GM19240 (cell line): Measurements from ENCODE around the gene FLRT2.

Experiments used
- DNase-seq: peaks from one replicate; pipeline ENCODE4 v3.0.0; 2011; ENCODE audit warnings: low spot score; ENCODE audit not compliant: insufficient read length

Gene FLRT2

DNA sequence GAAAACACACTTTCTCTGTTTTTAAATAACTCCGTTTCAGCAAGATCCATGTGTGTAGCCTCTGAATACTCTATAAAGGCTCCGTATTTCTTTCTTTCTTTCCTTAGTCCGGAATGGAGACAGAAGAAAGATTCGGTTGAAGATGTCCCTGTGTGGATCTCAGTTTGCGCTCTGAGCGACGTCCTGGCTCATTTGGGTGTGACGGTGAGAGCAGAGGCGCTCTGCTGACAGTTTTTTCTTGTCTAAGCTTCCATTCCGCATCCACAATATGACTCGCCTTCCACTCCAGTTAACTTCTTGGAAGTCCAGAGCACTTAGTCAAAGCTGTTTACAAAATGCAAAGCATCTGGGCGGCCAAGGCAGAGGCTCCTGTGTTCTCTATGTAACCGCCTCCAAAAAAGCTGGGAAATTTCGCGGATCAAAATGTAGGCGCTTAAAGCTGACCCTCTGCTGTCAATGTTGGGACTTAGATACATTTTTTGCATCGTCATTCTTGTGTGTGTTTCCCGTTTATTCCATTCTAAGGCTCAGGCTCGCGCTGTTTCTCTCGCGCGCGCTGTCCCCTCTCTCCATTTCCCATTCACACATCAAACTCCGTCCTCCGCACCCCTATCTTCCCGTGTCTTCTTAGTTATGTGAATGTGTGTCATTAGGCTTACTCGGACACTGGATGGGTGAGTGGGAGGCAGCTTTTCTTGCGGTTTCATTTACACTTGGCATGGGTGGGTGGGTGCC lies 880 bp upstream of the FLRT2 start:
- no peak for DNase-seq

GRCh38 chr14:85530626-85531025 lies 682 bp downstream of the FLRT2 start:
- DNase-seq, result no peak

DNA sequence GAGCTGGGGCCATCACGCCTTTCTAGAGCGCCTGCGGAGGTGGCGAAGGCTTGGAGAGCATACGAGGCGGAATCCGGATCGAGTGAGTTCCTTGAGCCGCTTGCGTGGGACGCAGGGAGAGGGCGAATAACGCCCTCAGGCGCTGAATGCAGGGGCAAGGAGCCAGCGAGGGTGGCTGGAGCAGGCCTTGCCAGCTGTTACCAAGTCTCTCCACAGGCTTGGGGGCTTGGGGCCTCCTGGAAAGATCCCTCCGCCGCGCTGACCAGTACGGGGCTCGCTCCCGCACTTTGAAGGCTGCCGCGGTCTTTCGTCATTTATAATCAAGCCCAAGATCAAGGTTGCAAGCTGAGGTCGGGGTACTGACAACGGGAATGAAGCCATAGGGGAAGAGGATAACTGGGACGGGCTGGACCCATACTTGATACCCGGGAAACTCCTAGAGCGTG lies 1.2 kb downstream of the FLRT2 start:
- no peak for DNase-seq

GRCh38 chr14:85531587-85532373 lies 1.8 kb downstream of the FLRT2 start:
- DNase-seq, result no peak

DNA sequence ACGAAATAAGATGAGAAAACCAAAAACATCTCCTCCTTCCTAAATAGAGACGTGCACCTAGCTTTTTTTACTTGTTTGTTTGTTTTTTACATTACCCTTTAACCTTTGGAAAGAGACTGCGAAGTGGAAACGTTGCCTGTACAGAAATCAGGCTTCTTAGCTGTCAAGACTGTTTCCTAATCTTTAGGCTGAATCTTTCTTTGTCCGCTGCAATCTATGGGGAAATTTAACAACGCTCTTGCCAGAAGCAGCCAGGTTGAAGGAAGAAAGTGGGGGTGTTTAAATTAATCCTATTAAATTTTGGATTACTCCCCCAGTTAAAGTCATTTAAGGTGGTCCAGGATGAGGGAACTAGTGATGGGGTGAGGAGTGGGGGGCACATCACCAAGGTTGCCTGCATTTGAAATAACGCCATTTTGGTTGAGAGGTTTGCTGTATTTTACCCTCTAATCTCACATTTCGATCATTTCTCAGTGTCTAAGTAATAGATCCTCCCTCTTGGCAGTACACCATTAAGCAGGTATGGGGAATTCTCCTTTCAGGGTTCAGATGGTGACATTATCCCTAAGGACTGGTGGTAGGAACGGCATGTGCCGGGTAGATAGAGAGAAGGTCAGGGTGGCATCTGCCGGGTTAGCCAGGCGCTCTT lies 2.6 kb downstream of the FLRT2 start:
- DNase-seq, result no peak

GRCh38 chr14:85533023-85533860 lies 3.3 kb downstream of the FLRT2 start:
- DNase-seq, result no peak

- no peak for DNase-seq
Measured at GRCh38 chr14:85533861-85534291, 3.9 kb downstream of the FLRT2 start.

- no peak for DNase-seq
Measured at GRCh38 chr14:85534458-85535293, 4.7 kb downstream of the FLRT2 start.

- DNase-seq, result no peak
Measured at GRCh38 chr14:85535321-85535720, 5.4 kb downstream of the FLRT2 start.

GRCh38 chr14:85535991-85536832 lies 6.3 kb downstream of the FLRT2 start:
- DNase-seq, result no peak

DNA sequence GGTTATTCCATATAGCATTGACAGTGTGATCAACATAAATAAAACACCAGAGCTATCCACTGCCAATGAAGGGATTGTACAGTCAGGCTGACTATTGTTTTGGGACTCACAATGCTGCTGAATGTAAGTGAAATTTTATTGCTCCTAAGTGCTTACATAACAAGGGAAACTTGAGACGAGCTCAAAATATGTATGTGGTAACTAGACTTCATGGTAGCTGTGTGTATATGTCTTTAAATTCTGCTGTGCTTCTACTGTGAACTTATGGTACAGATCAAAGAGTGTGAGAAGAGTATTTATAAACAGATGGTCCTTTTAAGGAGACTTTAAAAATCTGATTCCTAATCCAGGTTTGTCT lies 6.9 kb downstream of the FLRT2 start:
- no peak for DNase-seq

GRCh38 chr14:85537526-85537925 lies 7.6 kb downstream of the FLRT2 start:
- no peak for DNase-seq

DNA sequence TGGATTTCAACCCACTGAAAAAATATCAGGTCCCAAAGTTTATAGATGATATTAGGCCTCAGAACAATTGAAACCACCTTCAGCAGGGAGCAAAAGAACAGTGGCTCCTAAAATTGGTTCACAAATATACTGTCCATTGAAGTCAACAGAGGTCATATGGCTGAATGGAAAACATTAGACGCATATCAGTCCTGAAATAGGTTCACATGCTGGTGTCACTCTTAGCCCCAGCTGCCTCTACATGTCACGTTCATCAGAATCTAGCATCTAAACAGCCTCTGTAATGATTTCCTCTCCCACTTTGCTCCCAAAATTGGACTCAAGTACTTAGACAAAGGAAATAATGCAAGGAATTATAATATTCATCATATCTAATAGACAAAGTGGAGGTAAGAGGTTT lies 8.7 kb downstream of the FLRT2 start:
- no peak for DNase-seq

DNA sequence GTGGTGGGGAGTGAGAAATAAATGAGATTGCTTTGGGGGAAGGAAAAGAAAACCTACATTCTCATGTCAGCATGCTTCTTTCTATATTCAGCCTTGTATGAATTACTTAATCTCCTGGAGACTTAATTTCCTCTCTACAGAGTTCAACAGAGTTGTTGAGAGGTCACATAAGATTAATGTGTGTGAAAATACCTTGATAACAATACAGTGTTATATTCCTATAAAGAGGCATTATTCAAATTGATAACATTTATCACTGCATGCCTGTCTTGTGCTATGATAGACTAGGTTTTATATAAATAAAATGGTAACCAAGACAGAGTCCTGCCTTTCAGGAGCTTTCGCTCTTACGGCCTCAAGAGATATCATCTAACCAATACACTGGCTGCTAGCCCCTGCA lies 9.6 kb downstream of the FLRT2 start:
- no peak for DNase-seq

- DNase-seq, result no peak
Measured at GRCh38 chr14:85542623-85543022, 12.7 kb downstream of the FLRT2 start.

DNA sequence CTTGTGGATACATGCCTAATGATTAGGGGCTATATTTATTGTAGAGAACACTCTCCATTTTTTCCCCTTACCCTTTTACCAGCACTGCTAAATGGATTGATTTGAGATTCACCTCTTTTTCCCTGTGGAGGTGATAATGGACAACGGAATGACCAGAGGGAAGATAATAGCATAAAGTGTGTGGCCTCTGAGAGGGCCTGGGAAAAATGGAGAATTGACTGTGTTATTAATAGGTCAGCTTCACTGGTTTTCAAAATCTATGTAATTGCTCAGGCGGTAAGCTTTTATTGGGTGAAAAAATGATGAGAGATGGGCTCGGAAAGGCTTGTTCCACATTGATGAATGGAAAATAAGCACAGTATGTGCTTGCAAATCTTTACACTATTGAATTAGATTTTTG lies 15.8 kb downstream of the FLRT2 start:
- no peak for DNase-seq

DNA sequence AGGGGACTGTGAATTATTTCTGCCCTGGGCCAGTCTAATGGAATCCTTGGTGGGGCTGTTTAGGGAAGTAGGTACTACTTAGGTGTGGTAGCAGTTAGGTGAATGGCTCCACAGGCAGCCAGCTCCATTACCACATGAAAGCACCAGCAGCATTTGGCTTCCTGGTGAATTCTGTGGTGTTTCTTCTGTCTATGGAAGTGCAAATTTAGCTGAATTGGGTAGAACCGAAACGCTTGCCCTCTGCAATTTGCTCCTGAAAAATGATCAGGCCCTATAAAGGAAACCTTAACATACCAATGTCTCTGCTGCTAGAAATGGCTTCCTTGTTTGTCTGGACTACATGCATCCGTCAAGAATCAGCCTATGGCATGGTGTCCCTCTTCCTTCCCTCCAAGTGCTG lies 16.4 kb downstream of the FLRT2 start:
- no peak for DNase-seq

DNA sequence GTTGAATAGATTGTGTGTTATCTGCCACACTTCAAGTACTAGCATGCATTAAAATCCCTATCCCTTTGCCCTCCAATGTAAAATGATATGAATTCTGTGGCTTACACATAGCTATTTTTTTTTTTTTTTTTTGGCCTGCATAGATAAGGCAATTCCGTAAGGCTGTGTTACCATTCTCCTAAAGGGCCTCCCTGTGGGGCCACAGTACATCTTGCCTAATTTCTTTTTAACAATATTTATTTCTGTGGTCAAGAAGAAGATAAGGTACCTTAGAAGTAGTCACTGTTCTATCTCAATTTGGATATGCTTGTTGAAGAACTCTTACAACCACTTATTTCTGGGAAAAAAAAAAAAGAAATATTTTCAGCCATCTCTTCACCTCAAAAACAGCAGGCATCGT lies 19.8 kb downstream of the FLRT2 start:
- no peak for DNase-seq

DNA sequence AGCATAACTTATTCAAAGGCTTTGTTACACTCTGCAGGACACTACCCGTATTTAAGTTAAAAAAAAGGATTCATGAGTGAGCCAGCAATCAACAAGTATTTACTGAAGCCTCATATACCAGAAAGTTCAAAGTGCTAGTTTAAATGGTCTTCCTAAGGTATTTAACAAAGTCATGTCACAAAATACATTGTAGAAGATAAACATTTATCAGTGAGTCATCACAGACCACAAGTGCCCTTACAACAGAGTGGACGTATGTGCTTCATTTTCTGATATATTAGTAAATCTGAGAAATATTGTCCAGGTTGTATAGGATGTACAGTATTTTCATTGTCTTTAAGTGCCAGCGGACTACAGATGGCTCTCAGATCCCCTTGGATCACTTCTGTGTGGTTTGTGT lies 24.2 kb downstream of the FLRT2 start:
- DNase-seq, result no peak

- no peak for DNase-seq
Measured at GRCh38 chr14:85556267-85556666, 26.3 kb downstream of the FLRT2 start.
